Thymus (tissue), 11 donors: ENCODE measurements around the gene CNTRL. TPM values are rescaled to one million over a fixed set of nuclear protein-coding genes. Genes with fewer than 3 reads are reported as not detected.
A peak's percentile ranks its signal among the peaks of the same experiment; 100 is the strongest.

Experiments used
- DNase-seq, 9 donors: peaks; one replicate each; pipeline ENCODE4 v3.0.0-alpha.2; 2013; ENCODE audit warnings: low spot score in 9 of 9, low read depth in 6 of 9, missing footprints in 1 of 9
- H3K27ac ChIP-seq, 2 donors: one replicate each; pipeline ENCODE4 v1.5.1; 2013; ENCODE audit warnings: control low read depth in 1 of 2, low read depth in 1 of 2, low read length in 1 of 2, mild to moderate bottlenecking in 1 of 2, moderate library complexity in 1 of 2
- H3K27me3 ChIP-seq, 2 donors: one replicate each; pipeline ENCODE4 v1.5.1; 2013; ENCODE audit warnings: low read length in 1 of 2; ENCODE audit not compliant: control insufficient read depth in 2 of 2, insufficient read depth in 1 of 2
- H3K36me3 ChIP-seq, 2 donors: one replicate each; pipeline ENCODE4 v1.5.1; 2013; ENCODE audit warnings: low read length in 1 of 2, mild to moderate bottlenecking in 1 of 2, moderate library complexity in 1 of 2; ENCODE audit not compliant: control insufficient read depth in 2 of 2, insufficient read depth in 2 of 2
- H3K4me1 ChIP-seq, 2 donors: one replicate each; pipeline ENCODE4 v1.5.1; 2013; ENCODE audit warnings: low read length in 2 of 2; ENCODE audit not compliant: control insufficient read depth in 2 of 2, insufficient read depth in 2 of 2
- H3K4me3 ChIP-seq, 2 donors: one replicate each; pipeline ENCODE4 v1.5.1; 2013; ENCODE audit warnings: low read length in 2 of 2, control low read depth in 1 of 2, mild to moderate bottlenecking in 1 of 2
- H3K9me3 ChIP-seq, 2 donors: one replicate each; pipeline ENCODE4 v1.5.1; 2013; ENCODE audit warnings: low read length in 1 of 2, mild to moderate bottlenecking in 1 of 2; ENCODE audit not compliant: control insufficient read depth in 2 of 2, insufficient read depth in 1 of 2
- WGBS: extraction: QIAGEN DNeasy Blood & Tissue Kit; methylation state at CpG from one replicate; pipeline ENCODE4 v1.1.7; 2013; 5-methylcytosine and 5-hydroxymethylcytosine counted together
- polyA plus RNA-seq: library from polyadenylated mRNA; stranded (reverse); fragments of 200-250 nt; gene quantifications from one replicate; pipeline ENCODE4 v1.2.3, GENCODE V29; 2013
- total RNA-seq: library from RNA; stranded (reverse); fragments of 120-200 nt; gene quantifications from one replicate; pipeline ENCODE4 v1.2.4, GENCODE V29; 2013
- donor health status: healthy.

Gene CNTRL
- total and polyA plus RNA-seq, 2 donors, result 24.1 to 39.4 TPM

GRCh38 chr9:121066850-121067249 is 7.9 kb upstream of the CNTRL start:
- 98% methylated on average over 1 of the region's 1 CpG for WGBS

GRCh38 chr9:121067640-121068039 is 7.1 kb upstream of the CNTRL start:
- WGBS, result 95% methylated on average over 2 of the region's 2 CpGs

More at GRCh38 chr9:121066850-121067249, 7.9 kb upstream of the CNTRL start:
- Histone ChIP-seq H3K9me3 (peaks cover 0 to 3% of the 10 kb centered on the region in 2 donors), H3K4me1 (peaks cover 0 to 6% of the 10 kb centered on the region in 2 donors), H3K27me3 (no peaks in the 10 kb centered on the region), H3K4me3 (no peak overlapping the region), H3K27ac (no peak overlapping the region), H3K36me3 (no peaks in the 10 kb centered on the region)
- no peak for DNase-seq

GRCh38 chr9:121069396-121069795 is 5.4 kb upstream of the CNTRL start:
- H3K27ac ChIP-seq, result no peak overlapping the region
- H3K9me3 ChIP-seq, result peaks cover 0 to 3% of the 10 kb centered on the region in 2 donors
- H3K27me3 ChIP-seq, result no peaks in the 10 kb centered on the region
- WGBS, result 100% methylated on average over 1 of the region's 1 CpG
- no peaks in the 10 kb centered on the region for H3K36me3 ChIP-seq
- H3K4me3 ChIP-seq, result no peak overlapping the region
- DNase-seq, result no peak
- peaks cover 8 to 23% of the 10 kb centered on the region in 2 donors for H3K4me1 ChIP-seq

More at GRCh38 chr9:121067640-121068039, 7.1 kb upstream of the CNTRL start:
- Histone ChIP-seq H3K36me3 (no peaks in the 10 kb centered on the region), H3K27me3 (no peaks in the 10 kb centered on the region), H3K4me1 (peaks cover 3 to 8% of the 10 kb centered on the region in 2 donors), H3K4me3 (no peak overlapping the region), H3K27ac (no peak overlapping the region), H3K9me3 (peaks cover 0 to 3% of the 10 kb centered on the region in 2 donors)
- no peak for DNase-seq

GRCh38 chr9:121071370-121071755 is 3.4 kb upstream of the CNTRL start:
- WGBS, result 98% methylated on average over 2 of the region's 2 CpGs
- Histone ChIP-seq H3K36me3 (no peaks in the 10 kb centered on the region), H3K9me3 (peaks cover 0 to 3% of the 10 kb centered on the region in 2 donors), H3K27ac (peak overlapping the region in 1 of 2 donors; percentile 84), H3K4me1 (peaks cover 8 to 25% of the 10 kb centered on the region in 2 donors), H3K27me3 (no peaks in the 10 kb centered on the region), H3K4me3 (peak overlapping the region; percentile 36 to 45)
- no peak for DNase-seq

GRCh38 chr9:121071756-121072421 is 2.9 kb upstream of the CNTRL start:
- H3K4me3 ChIP-seq, result peak overlapping the region; percentile 36 to 45
- WGBS, result 18% methylated on average over 16 of the region's 16 CpGs
- peaks cover 8 to 27% of the 10 kb centered on the region in 2 donors for H3K4me1 ChIP-seq
- H3K9me3 ChIP-seq, result peaks cover 0 to 3% of the 10 kb centered on the region in 2 donors
- DNase-seq, result peak in 3 of 9 donors; percentile 20 to 62 (median 21)
- no peaks in the 10 kb centered on the region for H3K27me3 ChIP-seq
- H3K27ac ChIP-seq, result peak overlapping the region; percentile 74 to 84
- H3K36me3 ChIP-seq, result no peaks in the 10 kb centered on the region

GRCh38 chr9:121073038-121073437 is 1.7 kb upstream of the CNTRL start:
- no peaks in the 10 kb centered on the region for H3K9me3 ChIP-seq
- H3K36me3 ChIP-seq, result no peaks in the 10 kb centered on the region
- DNase-seq, result peak in 2 of 9 donors; percentile 4 to 28
- no peak overlapping the region for H3K4me3 ChIP-seq
- peaks cover 8 to 27% of the 10 kb centered on the region in 2 donors for H3K4me1 ChIP-seq
- H3K27ac ChIP-seq, result peak overlapping the region in 1 of 2 donors; percentile 46
- 80% methylated on average over 4 of the region's 4 CpGs for WGBS
- no peaks in the 10 kb centered on the region for H3K27me3 ChIP-seq

- peaks cover 8 to 27% of the 10 kb centered on the region in 2 donors for H3K4me1 ChIP-seq
- DNase-seq, result peak in 8 of 9 donors; percentile 33 to 73 (median 39)
These were observed 689 bp downstream of the CNTRL start for GRCh38 chr9:121075251-121076036.

GRCh38 chr9:121082075-121082474 is 7.3 kb downstream of the CNTRL start:
- Histone ChIP-seq H3K27me3 (no peaks in the 10 kb centered on the region), H3K4me1 (no peaks in the 10 kb centered on the region), H3K9me3 (no peaks in the 10 kb centered on the region), H3K4me3 (no peak overlapping the region), H3K36me3 (peaks cover 19 to 41% of the 10 kb centered on the region in 2 donors), H3K27ac (no peak overlapping the region)
- no peak for DNase-seq
- 87% methylated on average over 1 of the region's 1 CpG for WGBS

More at GRCh38 chr9:121075251-121076036, 689 bp downstream of the CNTRL start:
- peak overlapping the region; percentile 80 to 98 for H3K4me3 ChIP-seq
- peaks cover 3 to 11% of the 10 kb centered on the region in 2 donors for H3K36me3 ChIP-seq
- no peaks in the 10 kb centered on the region for H3K9me3 ChIP-seq
- peak overlapping the region; percentile 73 to 92 for H3K27ac ChIP-seq
- WGBS, result 6% methylated on average over 19 of the region's 19 CpGs
- no peaks in the 10 kb centered on the region for H3K27me3 ChIP-seq

GRCh38 chr9:121085661-121086060 is 10.9 kb downstream of the CNTRL start:
- Histone ChIP-seq H3K4me3 (no peak overlapping the region), H3K4me1 (no peaks in the 10 kb centered on the region), H3K27me3 (no peaks in the 10 kb centered on the region), H3K9me3 (no peaks in the 10 kb centered on the region), H3K27ac (no peak overlapping the region), H3K36me3 (peaks cover 20 to 37% of the 10 kb centered on the region in 2 donors)
- WGBS, result 99% methylated on average over 1 of the region's 1 CpG
- DNase-seq, result no peak
